H7 (cell line): ENCODE measurements around the gene CCDC61. TPM values are rescaled to one million over a fixed set of nuclear protein-coding genes. Genes with fewer than 3 reads are reported as not detected.

Source experiments
- DNase-seq: peaks from one replicate; pipeline ENCODE4 v3.0.0; 2012
- H3K27me3 ChIP-seq: 2 replicates; pipeline ENCODE4 v1.6.0; 2011; ENCODE audit warnings: mild to moderate bottlenecking, low read length; ENCODE audit not compliant: control insufficient read depth, insufficient read depth
- H3K36me3 ChIP-seq: replicated peaks from 2 replicates; pipeline ENCODE4 v1.5.1; 2011; ENCODE audit warnings: low read length; ENCODE audit not compliant: control insufficient read depth, insufficient read depth
- H3K4me3 ChIP-seq: 2 replicates; pipeline ENCODE4 v1.5.1; 2011; ENCODE audit warnings: low read depth, mild to moderate bottlenecking, control low read depth, low read length, moderate library complexity; ENCODE audit not compliant: insufficient read depth
- total RNA-seq: library from RNA; depleted of rRNA; stranded (reverse); fragments of >200 nt; shearing (Covaris generic); gene quantifications from 2 replicates; pipeline ENCODE4 v1.2.3, GENCODE V29; 2014

The CCDC61 gene
- total RNA-seq, 1 experiment from 2014 or later, result 12.3 TPM

DNA sequence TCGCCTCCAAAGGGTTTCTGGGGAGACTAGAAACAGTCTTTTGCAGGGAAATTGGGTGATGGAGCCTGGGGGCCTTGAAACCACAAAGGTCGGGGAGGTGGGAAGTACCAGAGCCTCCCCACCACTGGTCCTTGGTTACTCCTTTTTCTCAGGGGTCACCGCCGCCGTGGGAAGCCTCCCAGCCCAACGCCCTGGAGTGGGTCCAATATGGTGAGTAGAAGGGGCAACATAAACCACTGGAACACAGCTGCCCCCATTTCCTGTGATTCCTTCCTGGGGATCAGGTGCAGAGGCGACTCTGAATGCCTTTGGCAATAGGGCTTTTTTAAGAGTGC is 21.8 kb downstream of the CCDC61 start:
- Histone ChIP-seq H3K27me3 (peaks cover 24% of the 10 kb centered on the region), H3K4me3 (no peak overlapping the region), H3K36me3 (no peaks in the 10 kb centered on the region)
- no peak for DNase-seq

DNA sequence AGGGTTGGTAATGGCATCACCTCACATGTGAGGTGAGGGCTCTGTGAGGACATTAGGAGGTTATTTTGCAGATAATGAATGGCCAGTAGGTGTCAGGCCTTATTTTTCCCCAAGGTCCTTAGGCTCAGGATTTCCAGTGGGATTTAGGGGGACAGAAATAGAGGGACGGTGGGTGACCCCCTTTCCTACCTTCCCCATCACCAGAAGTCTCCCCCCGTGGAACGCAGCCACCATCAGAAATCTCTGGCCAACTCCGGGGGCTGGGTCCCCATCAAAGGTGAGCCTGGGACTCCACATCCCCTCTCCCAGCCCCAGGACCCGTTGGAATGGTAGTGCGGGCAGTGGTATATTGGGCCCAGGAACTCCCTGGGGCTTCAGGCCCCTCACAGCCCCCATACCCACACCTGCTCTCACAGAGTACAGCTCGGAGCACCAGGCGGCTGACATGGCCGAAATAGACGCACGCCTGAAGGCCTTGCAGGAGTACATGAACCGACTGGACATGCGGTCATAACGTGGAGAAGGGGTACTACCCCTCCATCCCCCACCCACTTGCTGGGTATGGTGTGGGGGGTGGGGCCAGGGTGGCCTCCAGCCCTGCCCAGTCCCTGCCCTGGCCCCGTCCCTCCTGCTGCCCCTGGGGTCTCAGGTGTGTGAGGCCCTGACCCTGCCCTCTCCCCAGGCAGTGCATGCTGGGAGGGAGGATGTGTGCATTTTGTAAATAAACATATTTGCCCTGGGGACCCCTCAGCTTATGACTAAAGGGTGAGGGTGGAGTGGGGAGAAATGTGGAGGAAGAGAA is 22.8 kb downstream of the CCDC61 start:
- H3K4me3 ChIP-seq, result no peak overlapping the region
- peaks cover 24% of the 10 kb centered on the region for H3K27me3 ChIP-seq
- H3K36me3 ChIP-seq, result no peaks in the 10 kb centered on the region
- DNase-seq, result no peak

DNA sequence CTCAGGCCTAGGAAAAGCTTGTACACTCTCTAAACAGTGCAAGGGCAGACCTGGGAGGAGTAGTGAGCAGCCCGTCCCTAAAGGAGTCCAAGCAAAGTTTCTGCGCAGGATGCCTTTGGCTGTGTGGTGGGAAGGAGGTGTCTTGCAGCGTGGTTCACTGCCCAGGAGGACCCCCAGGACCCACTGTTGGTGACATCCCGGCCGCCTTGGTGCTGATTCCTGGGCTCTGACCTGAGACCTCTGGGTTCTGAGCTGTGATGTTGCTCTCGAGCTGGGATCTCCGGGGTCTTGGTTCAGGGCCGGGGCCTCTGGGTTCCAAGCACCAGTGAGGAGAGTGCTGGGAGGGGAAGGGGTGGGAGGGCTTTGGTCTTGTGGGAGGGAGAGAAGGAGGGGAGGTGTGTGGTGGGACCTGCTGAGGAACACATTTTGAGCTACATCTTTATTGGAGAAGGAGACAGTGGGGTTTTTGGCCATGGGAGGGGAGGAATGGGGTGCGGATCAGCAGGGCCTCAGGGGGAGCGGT is 23.5 kb downstream of the CCDC61 start:
- H3K4me3 ChIP-seq, result no peak overlapping the region
- DNase-seq, result no peak
- H3K27me3 ChIP-seq, result peaks cover 24% of the 10 kb centered on the region
- no peaks in the 10 kb centered on the region for H3K36me3 ChIP-seq

DNA sequence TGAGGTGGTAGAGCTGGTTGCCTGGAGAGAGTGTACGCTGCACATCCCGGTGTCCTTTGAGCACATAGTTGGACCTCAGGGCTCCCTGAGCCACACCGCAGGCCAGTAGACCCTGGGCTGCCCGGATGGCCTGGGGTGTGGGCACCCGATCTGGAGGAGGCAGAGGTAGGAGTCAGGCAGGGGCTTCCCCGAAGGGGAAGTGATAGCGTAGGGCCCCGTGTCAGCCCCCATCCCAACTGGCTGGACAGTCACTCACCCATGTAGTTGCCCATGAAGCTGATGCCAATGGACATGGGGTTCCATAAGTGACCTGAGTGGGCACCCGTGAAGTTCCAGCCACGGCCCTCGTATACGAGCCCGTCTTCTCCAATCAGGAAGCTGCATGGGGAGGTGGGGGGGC is 24.0 kb downstream of the CCDC61 start:
- Histone ChIP-seq H3K36me3 (no peaks in the 10 kb centered on the region), H3K27me3 (peaks cover 21% of the 10 kb centered on the region)
- peak; percentile 21 for DNase-seq

DNA sequence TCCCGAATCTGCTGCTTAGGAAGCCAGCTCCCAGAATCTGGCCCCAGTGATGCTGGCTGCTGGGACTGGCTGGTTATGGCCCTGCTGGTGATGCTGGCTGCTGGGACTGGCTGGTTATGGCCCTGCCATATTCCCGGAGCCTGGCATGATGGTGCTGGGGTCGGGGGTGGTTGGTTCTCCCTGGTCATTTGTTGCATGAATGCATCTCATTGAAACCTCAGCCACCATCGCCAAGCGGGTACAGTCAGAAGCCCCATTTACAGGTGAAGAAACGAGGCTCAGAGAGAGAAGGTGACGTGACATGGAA is 25.5 kb downstream of the CCDC61 start:
- peaks cover 9% of the 10 kb centered on the region for H3K27me3 ChIP-seq
- DNase-seq, result no peak
- no peaks in the 10 kb centered on the region for H3K36me3 ChIP-seq
- H3K4me3 ChIP-seq, result no peak overlapping the region

More for the DNA sequence above, 24.0 kb downstream of the CCDC61 start:
- H3K4me3 ChIP-seq, result no peak overlapping the region

DNA sequence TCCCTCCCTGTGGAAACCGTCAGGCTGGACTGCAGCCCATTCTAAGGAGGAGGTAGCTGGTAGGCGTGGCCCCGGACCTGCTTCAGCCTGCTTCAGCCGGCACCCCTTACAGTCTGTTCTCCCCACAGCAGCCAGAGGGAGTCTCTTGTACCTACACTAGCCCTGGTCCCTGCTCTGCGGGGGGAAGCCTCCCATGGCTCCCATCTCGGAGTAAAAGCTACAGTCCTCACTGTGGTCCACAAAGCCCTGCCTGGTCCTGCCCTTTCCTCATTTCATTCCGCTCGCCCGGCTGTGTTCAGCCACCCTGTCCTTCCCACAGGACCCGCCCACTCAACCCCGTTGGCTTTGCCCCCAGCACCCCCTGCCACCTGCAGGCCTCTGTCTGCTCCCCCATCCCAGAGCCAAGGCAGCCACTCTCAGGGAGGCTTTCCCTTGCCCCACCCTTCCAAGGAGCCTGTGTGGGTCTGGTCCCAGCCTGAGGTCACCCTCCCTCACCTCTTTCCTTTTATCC is 26.3 kb downstream of the CCDC61 start:
- Histone ChIP-seq H3K36me3 (no peaks in the 10 kb centered on the region), H3K4me3 (no peak overlapping the region), H3K27me3 (peaks cover under 1% of the 10 kb centered on the region)
- peak; percentile 76 for DNase-seq

DNA sequence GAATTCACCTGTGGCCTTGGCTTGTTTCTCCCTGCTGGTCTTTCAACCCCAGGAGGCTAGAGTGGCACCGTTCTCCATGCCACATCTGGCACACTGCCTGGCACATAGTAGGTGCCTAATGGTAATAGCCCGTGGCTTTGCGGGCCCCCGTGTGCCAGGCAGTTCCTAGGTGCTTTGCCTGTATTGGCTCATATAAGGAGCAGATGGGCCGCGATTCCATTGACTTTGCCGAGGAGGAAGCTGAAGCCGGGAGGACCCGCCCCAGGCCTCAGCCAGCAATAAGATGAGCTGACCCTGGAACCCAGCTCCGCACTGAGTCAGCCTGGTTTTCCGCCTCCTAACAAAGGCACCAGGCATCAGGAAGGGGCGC is 26.8 kb downstream of the CCDC61 start:
- no peak overlapping the region for H3K4me3 ChIP-seq
- DNase-seq, result no peak
- H3K27me3 ChIP-seq, result no peaks in the 10 kb centered on the region
- no peaks in the 10 kb centered on the region for H3K36me3 ChIP-seq

DNA sequence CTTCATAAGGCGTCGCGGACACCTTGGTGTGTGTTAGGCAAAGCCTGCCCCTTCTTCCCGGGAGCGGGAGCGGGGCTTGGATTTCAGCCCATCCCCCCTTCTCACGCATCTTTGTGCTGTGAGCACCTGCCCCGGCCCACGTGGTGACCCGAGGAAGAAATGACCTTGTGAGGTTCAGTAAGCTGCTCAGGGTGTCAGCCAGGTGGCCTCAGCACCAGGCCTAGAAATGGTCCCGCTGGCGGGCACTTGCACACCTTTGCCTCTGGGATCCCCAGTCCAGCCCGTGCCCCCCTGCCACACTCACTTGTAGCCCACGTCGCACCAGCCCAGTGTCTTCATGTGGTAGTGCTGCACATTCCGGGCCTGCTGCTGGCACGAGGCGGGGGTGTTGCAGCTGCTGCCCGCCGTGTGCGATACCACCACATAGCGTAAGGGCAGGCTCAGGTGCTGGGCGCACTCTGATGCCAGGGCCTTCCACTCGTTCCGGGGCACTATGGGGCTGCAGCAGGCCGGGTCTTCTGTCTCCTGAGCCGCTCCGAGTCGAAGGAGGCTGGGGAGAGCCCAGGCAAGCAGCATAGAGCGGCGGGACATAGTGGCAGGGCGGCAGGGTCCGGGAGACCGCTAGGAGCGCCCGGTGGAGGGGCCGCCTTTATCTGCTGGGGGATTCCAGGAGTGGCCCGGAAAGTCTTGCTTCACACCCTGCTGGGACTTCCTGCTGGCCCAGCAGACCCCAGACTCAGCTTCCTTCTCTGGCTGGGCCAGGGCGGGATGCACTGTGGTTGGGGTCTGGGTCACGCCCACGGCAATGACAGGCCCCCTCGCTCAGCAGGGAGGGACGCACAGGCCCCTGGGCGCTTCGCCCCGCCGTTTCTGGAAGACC is 27.4 kb downstream of the CCDC61 start, which contains the start of gene PGLYRP1:
TSS of gene PGLYRP1 (minus strand) at position 623 of the 880 bp plus-strand sequence. CDS start at position 591, 32 bp downstream.
- H3K4me3 ChIP-seq, result no peak within 1 kb of the TSS
- no peaks in the 10 kb centered on the region for H3K27me3 ChIP-seq
- DNase-seq, result peak; percentile 75
- H3K36me3 ChIP-seq, result no peaks in the 10 kb centered on the region

DNA sequence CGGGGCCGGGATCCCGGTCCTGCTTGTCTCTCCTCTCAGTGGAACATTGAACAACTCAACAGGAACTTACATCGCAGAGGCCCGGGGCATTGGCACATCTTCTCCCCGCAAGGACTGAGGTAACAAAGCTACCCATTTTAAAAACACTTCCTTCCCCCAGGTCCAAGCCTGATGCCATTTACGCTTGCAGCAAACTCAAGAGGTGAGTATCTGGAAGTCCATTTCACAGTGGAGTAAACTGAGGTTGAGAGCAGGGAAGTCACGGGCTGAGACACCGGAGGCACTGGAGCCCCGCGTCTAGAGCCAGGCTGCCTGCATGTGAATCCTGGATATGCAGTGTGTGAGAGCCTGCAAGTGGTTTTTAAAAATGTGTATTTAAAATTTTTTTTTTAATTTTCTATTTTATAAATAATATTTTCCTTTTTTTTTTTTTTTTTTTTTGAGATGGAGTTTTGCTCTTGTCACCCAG is 28.1 kb downstream of the CCDC61 start:
- no peak overlapping the region for H3K4me3 ChIP-seq
- no peaks in the 10 kb centered on the region for H3K27me3 ChIP-seq
- no peaks in the 10 kb centered on the region for H3K36me3 ChIP-seq
- DNase-seq, result no peak

DNA sequence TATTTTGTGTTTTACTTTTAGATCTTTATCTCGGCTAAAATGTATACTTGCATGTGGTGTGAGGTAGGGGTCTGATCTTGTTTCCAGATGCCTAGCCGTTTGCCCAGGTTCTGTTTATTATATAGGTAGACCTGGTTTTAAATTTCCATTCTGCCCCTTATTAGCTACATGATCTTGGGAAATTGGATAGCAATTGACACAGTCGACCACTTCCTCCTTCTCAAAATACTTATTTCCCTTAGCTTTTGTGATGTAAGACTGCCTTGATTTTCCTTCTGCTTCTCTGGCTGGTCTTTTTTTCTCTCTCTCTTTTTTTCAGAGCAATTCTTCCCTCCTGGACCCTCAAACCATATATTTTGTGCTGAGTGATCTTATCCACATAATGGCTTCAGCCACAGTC is 30.6 kb downstream of the CCDC61 start:
- no peaks in the 10 kb centered on the region for H3K36me3 ChIP-seq
- no peak overlapping the region for H3K4me3 ChIP-seq
- DNase-seq, result no peak
- H3K27me3 ChIP-seq, result no peaks in the 10 kb centered on the region

DNA sequence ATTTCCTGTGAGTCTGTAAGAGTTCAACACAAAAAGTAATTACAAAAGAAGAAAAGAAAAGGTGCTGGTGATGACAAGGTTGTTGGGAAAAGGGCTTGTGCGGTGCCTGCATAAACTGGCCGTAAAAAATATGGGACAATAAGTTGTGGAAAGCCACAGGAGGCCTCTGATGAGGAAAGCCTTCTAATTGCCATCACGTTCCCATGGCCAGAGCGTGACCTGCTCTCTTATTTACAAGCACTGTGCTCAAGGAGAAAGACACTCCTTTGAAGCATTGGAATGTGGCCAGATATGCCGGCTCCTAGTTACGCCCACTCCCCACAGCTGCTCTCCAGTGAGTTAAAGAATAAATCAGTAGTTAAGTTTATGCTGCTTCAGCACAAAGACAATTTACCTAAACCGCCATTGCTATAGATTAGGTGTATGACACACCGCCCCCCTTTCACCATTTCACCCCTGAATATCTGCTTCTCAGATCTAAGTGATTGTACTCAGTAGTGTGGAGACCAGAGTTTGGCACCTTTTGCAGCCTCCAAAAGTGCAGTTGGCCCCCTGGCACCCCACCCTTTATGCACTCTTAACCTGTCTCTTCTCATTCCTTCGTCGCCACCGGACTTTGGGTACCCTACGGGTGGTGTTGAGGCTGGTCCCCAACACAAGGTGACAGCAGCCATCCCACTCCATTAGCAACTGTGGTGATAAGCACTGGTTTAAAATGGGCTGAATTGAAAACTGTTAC is 35.7 kb downstream of the CCDC61 start:
- H3K36me3 ChIP-seq, result no peaks in the 10 kb centered on the region
- DNase-seq, result no peak
- H3K4me3 ChIP-seq, result no peak overlapping the region
- H3K27me3 ChIP-seq, result no peaks in the 10 kb centered on the region

DNA sequence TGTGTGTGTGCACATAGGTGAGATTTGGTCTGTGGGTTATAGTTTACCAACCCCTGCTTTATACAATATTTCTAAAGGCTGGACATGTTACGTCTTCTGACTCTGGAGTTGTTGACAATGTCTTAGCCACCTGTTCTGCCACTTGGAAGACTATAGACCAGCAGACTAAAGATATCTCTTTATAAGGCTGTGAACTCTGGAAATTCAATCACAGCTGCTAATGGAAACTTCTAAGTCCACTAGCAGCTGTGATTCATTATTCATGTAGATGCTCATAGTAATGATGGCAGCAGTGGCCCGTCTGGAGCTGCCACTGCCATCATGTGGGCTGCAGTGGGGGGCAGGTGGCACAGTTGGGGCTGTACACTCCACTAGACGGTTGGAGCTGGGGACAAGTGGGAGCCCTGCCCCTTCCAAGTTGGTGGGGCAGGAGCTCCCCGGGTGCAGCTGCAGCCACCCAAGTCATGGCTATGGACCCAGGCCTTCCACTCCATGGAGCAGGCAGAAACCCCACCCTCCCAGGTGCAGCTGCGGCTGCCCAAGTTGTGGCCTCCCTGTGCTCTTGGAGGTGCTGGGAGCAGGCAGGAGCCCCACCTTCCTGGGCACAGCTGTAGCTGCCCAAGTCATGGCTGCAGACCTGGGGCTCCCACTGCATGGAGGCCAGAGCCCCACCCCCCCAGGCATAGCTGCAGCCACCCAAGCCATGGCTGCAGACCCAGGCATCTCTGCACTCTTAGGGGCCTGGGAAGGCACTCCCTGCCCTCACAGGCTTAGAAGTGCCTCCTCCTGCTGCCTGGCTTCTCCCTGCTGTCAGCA is 36.7 kb downstream of the CCDC61 start:
- no peak for DNase-seq
- Histone ChIP-seq H3K4me3 (no peak overlapping the region), H3K27me3 (no peaks in the 10 kb centered on the region)

DNA sequence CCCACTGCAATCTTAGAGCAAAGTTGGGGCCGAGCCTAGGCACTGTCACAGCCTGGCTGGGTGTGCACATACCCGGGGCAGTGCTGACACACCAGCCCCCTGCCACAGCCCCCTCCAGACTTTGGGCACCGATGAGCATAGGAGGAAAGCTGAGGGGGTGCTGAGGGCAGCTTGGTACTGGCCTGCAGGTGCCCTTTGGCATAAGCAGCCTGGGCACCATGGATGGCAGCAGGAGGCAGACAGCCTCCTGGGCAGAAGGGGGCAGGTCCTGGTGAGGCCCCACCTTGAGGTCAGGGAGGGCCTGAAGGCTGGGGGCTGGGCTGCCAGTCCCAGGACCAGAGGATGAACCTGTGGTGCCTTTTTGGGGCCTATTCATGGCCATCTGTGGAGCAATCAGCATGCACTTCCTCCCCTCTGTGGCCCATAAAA is 37.3 kb downstream of the CCDC61 start:
- Histone ChIP-seq H3K27me3 (no peaks in the 10 kb centered on the region), H3K36me3 (no peaks in the 10 kb centered on the region), H3K4me3 (no peak overlapping the region)
- DNase-seq, result no peak

More for the DNA sequence above, 36.7 kb downstream of the CCDC61 start:
- H3K36me3 ChIP-seq, result no peaks in the 10 kb centered on the region
